B cell (primary cell): Measurements from ENCODE around the gene WNK2. TPM values are rescaled to one million over a fixed set of nuclear protein-coding genes. Genes with fewer than 3 reads are reported as not detected.

Source experiments
- ATAC-seq: fragments of 200-7000 bp; cut with Tn5 transposase; one replicate; pipeline ENCODE4 v1.10.0; 2021; ENCODE audit warnings: low read depth, mild to moderate bottlenecking, moderate number of reproducible peaks, moderate library complexity
- CTCF ChIA-PET: fragments of 350-600 bp; sonication (Branson Sonifier 250); formaldehyde crosslinking; loops from one replicate; lab custom pipeline; 2021; ENCODE audit warnings: antibody characterized with exemption, inconsistent platforms; lab: Charles Lee
- POLR2A ChIA-PET: fragments of 350-600 bp; sonication (Branson Sonifier 250); formaldehyde crosslinking; loops from one replicate; lab custom pipeline; 2021; ENCODE audit warnings: antibody characterized with exemption; lab: Charles Lee
- DNase-seq: peaks from one replicate; pipeline ENCODE4 v3.0.0; 2013
- H2AFZ ChIP-seq: 2 replicates; pipeline ENCODE4 v1.6.1; 2012; ENCODE audit warnings: mild to moderate bottlenecking, low read depth, low read length; ENCODE audit not compliant: insufficient read depth, poor library complexity, severe bottlenecking
- H3K27ac ChIP-seq, 2 donors: 1 replicate in 1 of 2; 2 replicates in 1 of 2; pipeline ENCODE4 v1.5.1; 2012 to 2013; ENCODE audit warnings: low read length in 2 of 2, mild to moderate bottlenecking in 2 of 2, moderate library complexity in 1 of 2
- H3K27me3 ChIP-seq, 4 experiments: fragments of 200-600 bp in 1 of 4; sonication (generic) in 1 of 4; replicated peaks in 1 of 4; 1 replicate in 2 of 4; 2 replicates in 2 of 4; pipeline versions ENCODE4 v1.6.1 to v1.7.0; 2013 to 2016; ENCODE audit warnings: low read length in 3 of 4, mild to moderate bottlenecking in 2 of 4, mixed read lengths in 1 of 4, moderate library complexity in 1 of 4; ENCODE audit not compliant: insufficient read depth in 4 of 4, control insufficient read depth in 3 of 4; ENCODE audit errors: control extremely low read depth in 1 of 4
- H3K36me3 ChIP-seq, 2 experiments: replicated peaks in 1 of 2; 1 replicate in 1 of 2; 2 replicates in 1 of 2; pipeline versions ENCODE4 v1.6.1 to v1.7.1; 2013; ENCODE audit warnings: low read length in 1 of 2; ENCODE audit not compliant: insufficient read depth in 2 of 2, control insufficient read depth in 1 of 2; ENCODE audit errors: control extremely low read depth in 1 of 2, extremely low read depth in 1 of 2
- H3K4me1 ChIP-seq, 2 donors: fragments of 200-600 bp in 1 of 2; sonication (generic) in 1 of 2; 1 replicate in 1 of 2; 2 replicates in 1 of 2; pipeline versions ENCODE4 v1.5.1 to v1.6.1; 2013 to 2017; ENCODE audit warnings: low read length in 2 of 2; ENCODE audit not compliant: control insufficient read depth in 2 of 2, insufficient read depth in 2 of 2
- H3K4me2 ChIP-seq: replicated peaks from 2 replicates; pipeline ENCODE3; 2012; ENCODE audit warnings: mild to moderate bottlenecking, low read depth, low read length; ENCODE audit not compliant: poor library complexity, severe bottlenecking
- H3K4me3 ChIP-seq, 5 experiments: fragments of 200-600 bp in 1 of 5; sonication (generic) in 1 of 5; 1 replicate in 3 of 5; 2 replicates in 2 of 5; pipeline versions ENCODE4 v1.5.1 to v1.7.0; 2011 to 2016; ENCODE audit warnings: low read length in 4 of 5, mild to moderate bottlenecking in 4 of 5, low read depth in 2 of 5, control low read depth in 1 of 5, moderate library complexity in 1 of 5; ENCODE audit not compliant: insufficient read depth in 1 of 5; ENCODE audit errors: control extremely low read depth in 1 of 5, extremely low read depth in 1 of 5
- H3K79me2 ChIP-seq: fragments of 200-600 bp; sonication (generic); one replicate; pipeline ENCODE4 v1.6.0; 2016; ENCODE audit warnings: low read length; ENCODE audit not compliant: control insufficient read depth, insufficient read depth
- H3K9ac ChIP-seq: fragments of 200-600 bp; sonication (generic); 2 replicates; pipeline ENCODE4 v1.6.1; 2017; ENCODE audit warnings: mild to moderate bottlenecking, low read length, moderate library complexity
- H3K9me3 ChIP-seq, 3 donors: one replicate each; pipeline versions ENCODE4 v1.6.1 to v1.7.1; 2013; ENCODE audit warnings: low read length in 2 of 3; ENCODE audit not compliant: control insufficient read depth in 2 of 3, insufficient read depth in 1 of 3; ENCODE audit errors: control extremely low read depth in 1 of 3
- H4K20me1 ChIP-seq: 2 replicates; pipeline ENCODE4 v1.6.0; 2012; ENCODE audit warnings: mild to moderate bottlenecking, low read length; ENCODE audit not compliant: insufficient read depth, control insufficient read depth, poor library complexity, severe bottlenecking
- H3K27ac Mint-ChIP-seq: one replicate; pipeline ENCODE4 v1.8.0; 2021; ENCODE audit warnings: mixed read lengths
- H3K27me3 Mint-ChIP-seq: one replicate; pipeline ENCODE4 v1.8.0; 2021; ENCODE audit warnings: mixed read lengths
- H3K4me1 Mint-ChIP-seq: one replicate; pipeline ENCODE4 v1.8.0; 2021; ENCODE audit warnings: mixed read lengths
- H3K4me3 Mint-ChIP-seq: one replicate; pipeline ENCODE4 v1.8.0; 2021; ENCODE audit warnings: mixed read lengths
- H3K9me3 Mint-ChIP-seq: one replicate; pipeline ENCODE4 v1.8.0; 2022; ENCODE audit warnings: mixed read lengths; ENCODE audit not compliant: insufficient read depth
- EZH2 ChIP-seq: IDR thresholded peaks from 2 replicates; pipeline ENCODE4 v1.6.1; 2012; ENCODE audit warnings: borderline replicate concordance, low read depth, mild to moderate bottlenecking, moderate library complexity, low read length; ENCODE audit not compliant: insufficient read depth, poor library complexity, severe bottlenecking
- WGBS: methylation state at CpG from one replicate; pipeline ENCODE4 v1.1.5; 2013; ENCODE audit warnings: missing lambda C conversion rate; ENCODE audit not compliant: insufficient coverage; 5-methylcytosine and 5-hydroxymethylcytosine counted together
- intact Hi-C: fragments of 100-400 bp; cut with micrococcal nuclease; formaldehyde crosslinking; loops from one replicate; pipeline ENCODE4 v1.10.0; 2022
- polyA plus RNA-seq: library from polyadenylated mRNA; depleted of rRNA; stranded (reverse); fragments of >200 nt; gene quantifications from 2 replicates; pipeline ENCODE4 v1.2.3, GENCODE V29; 2012
- total RNA-seq, 2 donors: library from RNA; stranded (reverse); fragments of 120-200 nt in 1 of 2; gene quantifications; 1 replicate in 1 of 2; 2 replicates in 1 of 2; pipeline versions ENCODE4 v1.2.3 to v1.2.4, GENCODE V29; 2013 to 2022
- TF ChIP-seq, protein P1 (sequence below): fragments of 200-600 bp; IDR thresholded peaks from one replicate; pipeline ENCODE4 v1.8.0; 2022; ENCODE audit warnings: antibody characterized with exemption, mild to moderate bottlenecking

WNK2 gene
- total and polyA plus RNA-seq, 2 donors (not counting 1 experiment from before 2014, with no cell fraction given): 0.49 TPM; not detected in 1

DNA sequence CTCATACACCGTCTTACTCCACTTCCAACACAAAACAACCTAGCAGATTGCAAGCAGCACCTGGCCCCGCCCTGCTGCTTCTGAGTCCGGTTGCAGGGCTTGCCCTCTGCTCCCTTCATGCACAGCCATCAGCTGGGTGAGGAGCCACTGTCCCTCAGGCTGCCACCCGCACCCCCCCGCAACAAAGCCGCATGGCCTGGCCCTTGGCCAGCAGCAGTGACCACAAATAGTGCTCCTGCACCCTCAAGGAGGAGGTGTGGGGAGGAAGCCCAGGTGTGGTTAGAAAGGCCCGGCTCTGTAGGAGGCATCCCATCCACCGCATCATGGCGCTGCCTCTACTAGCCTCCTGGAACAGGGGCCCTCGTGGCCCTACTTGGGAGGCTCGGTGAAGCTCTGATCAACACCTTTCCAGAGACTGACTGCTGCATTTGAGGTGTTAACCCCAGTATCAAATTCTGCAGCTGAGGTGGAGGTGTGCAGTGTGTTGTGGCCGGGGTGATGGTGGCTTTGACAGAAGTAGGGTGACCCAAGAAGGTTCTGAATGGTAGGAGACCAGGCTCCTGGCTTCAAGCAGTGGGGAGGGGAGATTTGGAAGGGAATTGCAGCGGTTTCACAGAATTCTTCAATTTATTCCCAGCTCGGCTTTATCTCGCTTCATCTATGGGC lies 52.7 kb downstream of the WNK2 start:
- Histone ChIP-seq H2AFZ (no peak overlapping the region), H3K4me2 (no peak overlapping the region), H4K20me1 (no peaks in the 10 kb centered on the region), H3K9ac (no peak overlapping the region), H3K79me2 (no peaks in the 10 kb centered on the region), H3K36me3 (no peaks in the 10 kb centered on the region), H3K4me3 (no peak overlapping the region), H3K9me3 (peaks cover 0 to 6% (median 0%) of the 10 kb centered on the region in 3 donors), H3K4me1 (no peaks in the 10 kb centered on the region), H3K27ac (no peak overlapping the region), H3K27me3 (peaks cover 0 to 9% (median 5%) of the 10 kb centered on the region in 4 experiments)
- ChIA-PET POLR2A (no interaction called here), CTCF (no interaction called here)
- TF ChIP-seq, protein P1, sequence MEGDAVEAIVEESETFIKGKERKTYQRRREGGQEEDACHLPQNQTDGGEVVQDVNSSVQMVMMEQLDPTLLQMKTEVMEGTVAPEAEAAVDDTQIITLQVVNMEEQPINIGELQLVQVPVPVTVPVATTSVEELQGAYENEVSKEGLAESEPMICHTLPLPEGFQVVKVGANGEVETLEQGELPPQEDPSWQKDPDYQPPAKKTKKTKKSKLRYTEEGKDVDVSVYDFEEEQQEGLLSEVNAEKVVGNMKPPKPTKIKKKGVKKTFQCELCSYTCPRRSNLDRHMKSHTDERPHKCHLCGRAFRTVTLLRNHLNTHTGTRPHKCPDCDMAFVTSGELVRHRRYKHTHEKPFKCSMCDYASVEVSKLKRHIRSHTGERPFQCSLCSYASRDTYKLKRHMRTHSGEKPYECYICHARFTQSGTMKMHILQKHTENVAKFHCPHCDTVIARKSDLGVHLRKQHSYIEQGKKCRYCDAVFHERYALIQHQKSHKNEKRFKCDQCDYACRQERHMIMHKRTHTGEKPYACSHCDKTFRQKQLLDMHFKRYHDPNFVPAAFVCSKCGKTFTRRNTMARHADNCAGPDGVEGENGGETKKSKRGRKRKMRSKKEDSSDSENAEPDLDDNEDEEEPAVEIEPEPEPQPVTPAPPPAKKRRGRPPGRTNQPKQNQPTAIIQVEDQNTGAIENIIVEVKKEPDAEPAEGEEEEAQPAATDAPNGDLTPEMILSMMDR: no peak
- TF ChIP-seq EZH2: no peak
- Mint-ChIP-seq H3K9me3 (no peaks in the 10 kb centered on the region), H3K4me3 (no peak overlapping the region), H3K27me3 (peaks cover 15% of the 10 kb centered on the region), H3K4me1 (no peaks in the 10 kb centered on the region), H3K27ac (no peak overlapping the region)
- WGBS: 87% methylated on average over 12 of the region's 15 CpGs
- intact Hi-C loops: no loop called here
- DNase-seq: no peak
- no peak for ATAC-seq

DNA sequence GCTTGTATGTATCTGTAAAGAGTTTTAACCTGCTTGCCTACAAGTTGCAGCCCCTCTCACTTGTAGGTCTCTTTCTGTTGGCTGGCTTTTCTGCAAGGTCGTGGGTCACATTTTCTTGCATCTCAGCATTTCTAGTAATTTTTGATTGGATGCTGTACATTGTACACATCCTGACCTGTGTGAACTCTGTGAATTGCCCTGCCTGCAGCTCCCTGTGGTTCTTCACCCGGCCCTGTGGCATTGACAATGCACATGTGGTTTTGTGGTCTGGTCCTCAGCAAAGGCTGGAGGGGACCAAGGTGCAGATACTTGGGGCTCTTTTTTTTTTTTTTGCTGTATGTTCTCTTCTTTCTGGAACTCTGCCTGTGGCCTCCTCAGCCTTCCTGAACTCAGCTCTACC lies 53.6 kb downstream of the WNK2 start:
- ATAC-seq (no peak), DNase-seq (no peak)
- Histone ChIP-seq H3K9ac (no peak overlapping the region), H3K9me3 (peaks cover 0 to 6% (median 0%) of the 10 kb centered on the region in 3 donors), H3K36me3 (no peaks in the 10 kb centered on the region), H4K20me1 (no peaks in the 10 kb centered on the region), H3K27me3 (peaks cover 0 to 2% (median under 1%) of the 10 kb centered on the region in 4 experiments), H3K4me2 (no peak overlapping the region), H2AFZ (no peak overlapping the region), H3K79me2 (no peaks in the 10 kb centered on the region), H3K4me1 (no peaks in the 10 kb centered on the region), H3K4me3 (no peak overlapping the region), H3K27ac (no peak overlapping the region)
- ChIA-PET POLR2A (no interaction called here), CTCF (no interaction called here)
- Mint-ChIP-seq H3K27ac (no peak overlapping the region), H3K4me1 (no peaks in the 10 kb centered on the region), H3K27me3 (peaks cover 15% of the 10 kb centered on the region), H3K4me3 (no peak overlapping the region), H3K9me3 (no peaks in the 10 kb centered on the region)
- intact Hi-C loops: no loop called here
- WGBS: 0% methylated on average over 1 of the region's 2 CpGs
- TF ChIP-seq, protein P1: no peak
- TF ChIP-seq EZH2: no peak
